KMS-11 (cell line): ENCODE measurements around the gene MAP3K2.

Experiments
- H2AFZ ChIP-seq: fragments of 200-600 bp; sonication (generic); 2 replicates; pipeline ENCODE4 v1.6.1; 2016; ENCODE audit warnings: antibody characterized with exemption, mixed run types, low read depth
- H3K27ac ChIP-seq: fragments of 200-600 bp; sonication (generic); 2 replicates; pipeline ENCODE4 v1.6.1; 2016; ENCODE audit warnings: mild to moderate bottlenecking, mixed run types
- H3K27me3 ChIP-seq: fragments of 200-600 bp; sonication (generic); 2 replicates; pipeline ENCODE4 v1.6.1; 2017; ENCODE audit warnings: mild to moderate bottlenecking, low read depth, mixed run types, moderate library complexity; ENCODE audit not compliant: insufficient read depth
- H3K36me3 ChIP-seq: fragments of 200-600 bp; sonication (generic); 2 replicates; pipeline ENCODE4 v1.6.1; 2017; ENCODE audit warnings: mild to moderate bottlenecking, mixed run types; ENCODE audit not compliant: insufficient read depth
- H3K4me1 ChIP-seq: fragments of 200-600 bp; sonication (generic); 2 replicates; pipeline ENCODE4 v1.6.1; 2016; ENCODE audit warnings: mild to moderate bottlenecking, low read depth, mixed run types; ENCODE audit not compliant: poor library complexity, severe bottlenecking
- H3K4me2 ChIP-seq: fragments of 200-600 bp; sonication (generic); 2 replicates; pipeline ENCODE4 v1.7.0; 2016; ENCODE audit warnings: mild to moderate bottlenecking, mixed run types
- H3K4me3 ChIP-seq: fragments of 200-600 bp; sonication (generic); IDR thresholded peaks from 2 replicates; pipeline ENCODE4 v1.6.1; 2017; ENCODE audit warnings: low read depth, low read length, mixed read lengths; ENCODE audit not compliant: insufficient read depth
- H3K79me2 ChIP-seq: fragments of 200-600 bp; sonication (generic); 2 replicates; pipeline ENCODE4 v1.6.1; 2016; ENCODE audit warnings: low read depth, mixed run types; ENCODE audit not compliant: insufficient read depth
- H3K9ac ChIP-seq: fragments of 200-600 bp; sonication (generic); 2 replicates; pipeline ENCODE4 v1.6.1; 2016; ENCODE audit warnings: mild to moderate bottlenecking, mixed run types
- H4K20me1 ChIP-seq: fragments of 200-600 bp; sonication (generic); 2 replicates; pipeline ENCODE4 v1.6.1; 2016; ENCODE audit warnings: mild to moderate bottlenecking, mixed run types; ENCODE audit not compliant: insufficient read depth
- CTCF ChIP-seq: fragments of 200-600 bp; sonication (generic); conservative IDR thresholded peaks from 2 replicates; pipeline ENCODE4 v1.6.1; 2017; ENCODE audit warnings: low read depth, mild to moderate bottlenecking, antibody characterized with exemption, low read length, moderate library complexity, mixed read lengths

Gene MAP3K2

GRCh38 chr2:127427376-127428056, 39.7 kb upstream of the MAP3K2 start:
- TF ChIP-seq CTCF, result no peak
- no peaks in the 10 kb centered on the region for H3K4me1 ChIP-seq

GRCh38 chr2:127426501-127427354, 39.0 kb upstream of the MAP3K2 start:
- no peak for TF ChIP-seq CTCF
- Histone ChIP-seq H3K36me3 (no peaks in the 10 kb centered on the region), H3K79me2 (no peaks in the 10 kb centered on the region), H2AFZ (no peak overlapping the region), H3K9ac (no peak overlapping the region), H3K27ac (no peak overlapping the region), H3K27me3 (no peaks in the 10 kb centered on the region), H4K20me1 (no peaks in the 10 kb centered on the region), H3K4me1 (no peaks in the 10 kb centered on the region), H3K4me2 (no peak overlapping the region), H3K4me3 (no peak overlapping the region)

More at GRCh38 chr2:127427376-127428056, 39.7 kb upstream of the MAP3K2 start:
- Histone ChIP-seq H3K79me2 (no peaks in the 10 kb centered on the region), H4K20me1 (no peaks in the 10 kb centered on the region), H3K4me2 (no peak overlapping the region), H3K9ac (no peak overlapping the region), H3K4me3 (no peak overlapping the region), H2AFZ (no peak overlapping the region), H3K27me3 (no peaks in the 10 kb centered on the region), H3K27ac (no peak overlapping the region), H3K36me3 (no peaks in the 10 kb centered on the region)

GRCh38 chr2:127425540-127426490, 38.0 kb upstream of the MAP3K2 start:
- TF ChIP-seq CTCF, result no peak
- Histone ChIP-seq H3K27me3 (no peaks in the 10 kb centered on the region), H3K36me3 (no peaks in the 10 kb centered on the region), H3K27ac (no peak overlapping the region), H3K79me2 (no peaks in the 10 kb centered on the region), H3K4me1 (no peaks in the 10 kb centered on the region), H2AFZ (no peak overlapping the region), H3K9ac (no peak overlapping the region), H4K20me1 (no peaks in the 10 kb centered on the region), H3K4me2 (no peak overlapping the region), H3K4me3 (no peak overlapping the region)
